Central memory CD8-positive, alpha-beta T cell (primary cell): ENCODE measurements around the gene CORO7.
"Not testable (repeated sequence)": the region's sequence is repeated elsewhere in the genome, so short reads cannot be mapped to it uniquely, and the experiment has no call there.

ENCODE experiments used
- ATAC-seq: fragments of 150-1000 bp; cut with Tn5 transposase; replicated peaks from 2 replicates; pipeline ENCODE4 v1.10.0; 2022; ENCODE audit warnings: mild to moderate bottlenecking, moderate FRiP score, moderate number of reproducible peaks; ENCODE audit not compliant: poor library complexity, severe bottlenecking; ENCODE audit errors: extremely low read depth
- DNase-seq, 2 donors: peaks; one replicate each; pipeline ENCODE4 v3.0.0; 2021; ENCODE audit warnings: low spot score in 2 of 2
- H3K27ac Mint-ChIP-seq: one replicate; pipeline ENCODE4 v1.8.0; 2022; ENCODE audit warnings: low read depth, mild to moderate bottlenecking, moderate library complexity, mixed read lengths
- H3K27me3 Mint-ChIP-seq: one replicate; pipeline ENCODE4 v1.8.0; 2022; ENCODE audit warnings: mixed read lengths
- H3K36me3 Mint-ChIP-seq: one replicate; pipeline ENCODE4 v1.8.0; 2022; ENCODE audit warnings: mild to moderate bottlenecking, moderate library complexity, mixed read lengths; ENCODE audit not compliant: insufficient read depth
- H3K4me1 Mint-ChIP-seq: one replicate; pipeline ENCODE4 v1.8.0; 2022; ENCODE audit warnings: mixed read lengths
- H3K4me3 Mint-ChIP-seq: one replicate; pipeline ENCODE4 v1.8.0; 2022; ENCODE audit warnings: mild to moderate bottlenecking, moderate library complexity, mixed read lengths
- H3K9me3 Mint-ChIP-seq: one replicate; pipeline ENCODE4 v1.8.0; 2022; ENCODE audit warnings: mixed read lengths

Gene CORO7

DNA sequence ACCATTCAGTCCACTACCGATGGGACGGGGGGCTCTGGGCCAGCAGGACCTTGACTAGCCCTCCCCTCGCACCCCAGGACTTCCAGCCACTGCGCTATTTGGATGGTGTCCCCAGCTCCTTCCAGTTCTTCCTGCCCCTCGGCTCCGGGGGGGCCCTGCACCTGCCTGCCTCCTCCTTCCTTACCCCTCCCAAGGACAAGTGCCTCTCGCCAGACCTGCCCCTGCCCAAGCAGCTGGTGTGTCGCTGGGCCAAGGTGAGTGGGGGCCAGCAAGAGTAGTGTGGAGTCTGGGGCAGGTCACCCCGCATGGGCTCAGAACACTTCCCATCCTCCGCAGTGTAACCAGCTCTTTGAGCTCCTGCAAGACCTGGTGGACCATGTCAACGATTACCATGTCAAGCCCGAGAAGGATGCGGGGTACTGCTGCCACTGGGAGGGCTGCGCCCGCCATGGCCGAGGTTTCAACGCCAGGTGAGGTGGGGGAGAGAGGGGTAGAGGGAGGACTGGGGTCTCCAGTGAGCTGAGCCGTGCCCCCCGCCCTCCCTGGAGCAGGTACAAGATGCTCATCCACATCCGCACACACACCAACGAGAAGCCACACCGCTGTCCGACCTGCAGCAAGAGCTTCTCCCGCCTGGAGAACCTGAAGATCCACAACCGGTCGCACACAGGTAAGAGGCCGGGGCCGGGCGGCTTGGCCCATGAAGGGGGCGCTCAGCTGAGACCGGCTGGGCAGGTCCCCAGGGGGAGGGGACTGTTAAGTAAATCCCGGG is 81.5 kb downstream of the CORO7 start:
- no peak overlapping the region for H3K4me3 Mint-ChIP-seq
- H3K27ac Mint-ChIP-seq = no peak overlapping the region
- no peaks in the 10 kb centered on the region for H3K4me1 Mint-ChIP-seq
- H3K36me3 Mint-ChIP-seq = peaks cover 3% of the 10 kb centered on the region
- no peaks in the 10 kb centered on the region for H3K27me3 Mint-ChIP-seq
- ATAC-seq (no peak), DNase-seq (no peak)
- H3K9me3 Mint-ChIP-seq = no peaks in the 10 kb centered on the region

DNA sequence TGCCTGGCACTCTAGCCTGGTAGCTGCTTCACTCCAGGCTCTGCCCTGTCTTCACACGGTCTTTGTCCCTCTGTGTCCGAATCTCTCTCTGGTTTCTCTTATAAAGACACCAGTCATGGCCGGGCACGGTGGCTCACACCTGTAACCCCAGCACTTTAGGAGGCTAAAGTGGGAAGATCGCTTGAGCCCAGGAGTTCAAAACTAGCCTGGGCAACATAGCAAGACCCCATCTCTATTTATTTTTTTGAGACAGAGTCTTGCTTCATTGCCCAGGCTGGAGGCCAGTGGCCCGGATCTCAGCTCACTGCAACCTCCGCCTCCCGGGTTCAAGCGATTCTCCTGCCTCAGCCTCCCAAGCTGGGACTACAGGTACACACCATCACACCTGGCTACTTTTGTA is 82.7 kb downstream of the CORO7 start:
- not testable (repeated sequence) for DNase-seq, H3K36me3 Mint-ChIP-seq, H3K9me3 Mint-ChIP-seq, H3K27me3 Mint-ChIP-seq, H3K27ac Mint-ChIP-seq, H3K4me3 Mint-ChIP-seq, H3K4me1 Mint-ChIP-seq, ATAC-seq

DNA sequence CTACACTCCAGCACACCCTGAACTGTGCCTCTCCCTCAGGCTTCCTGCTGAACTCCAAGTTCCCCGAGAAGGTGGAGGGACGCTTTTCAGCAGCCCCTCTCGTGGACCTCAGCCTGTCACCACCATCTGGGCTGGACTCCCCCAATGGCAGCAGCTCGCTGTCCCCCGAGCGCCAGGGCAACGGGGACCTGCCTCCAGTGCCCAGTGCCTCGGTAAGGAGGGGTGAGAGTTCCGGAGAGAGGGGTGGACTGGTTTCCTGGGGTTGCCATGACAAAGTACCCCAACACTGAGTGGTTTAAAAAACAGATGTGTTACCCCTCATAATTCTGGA is 83.1 kb downstream of the CORO7 start:
- no peak for ATAC-seq
- H3K27ac Mint-ChIP-seq = no peak overlapping the region
- peaks cover 3% of the 10 kb centered on the region for H3K36me3 Mint-ChIP-seq
- H3K9me3 Mint-ChIP-seq = no peaks in the 10 kb centered on the region
- H3K4me3 Mint-ChIP-seq = no peak overlapping the region
- H3K4me1 Mint-ChIP-seq = no peaks in the 10 kb centered on the region
- DNase-seq = no peak
- H3K27me3 Mint-ChIP-seq = no peaks in the 10 kb centered on the region

DNA sequence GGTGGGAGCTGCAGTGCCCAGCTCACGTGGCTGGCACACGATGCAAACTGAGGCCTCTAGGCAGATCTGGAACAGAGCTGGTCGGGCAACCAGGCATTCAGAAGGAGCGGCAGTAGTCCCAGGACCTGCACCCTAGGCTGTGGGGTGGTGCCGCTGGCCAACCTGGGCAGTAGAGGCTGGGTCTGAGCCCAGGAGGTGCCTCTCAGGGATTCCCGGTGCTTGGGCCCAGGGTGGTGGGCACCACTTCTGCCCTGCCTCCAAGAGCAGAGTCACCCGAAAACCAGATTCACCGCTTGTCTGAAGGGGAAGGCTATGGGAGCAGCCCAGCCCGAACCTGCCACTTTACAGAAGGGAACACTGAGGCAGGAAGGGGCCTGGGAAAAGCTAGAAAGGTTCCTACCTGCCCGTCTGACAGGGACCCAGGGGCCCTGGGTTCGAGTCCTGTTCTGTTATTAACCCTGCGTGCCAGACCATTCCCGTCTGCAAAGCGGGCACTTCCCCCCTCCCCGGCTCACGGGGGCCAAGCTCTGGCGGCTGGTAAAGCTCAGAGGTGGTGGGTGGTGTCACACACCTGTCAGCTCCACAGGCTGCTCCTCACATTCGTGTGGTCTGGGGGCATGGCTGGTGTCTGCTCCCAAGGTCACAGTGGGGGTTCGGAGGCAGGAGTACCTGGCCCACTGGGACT is 83.6 kb downstream of the CORO7 start:
- DNase-seq (no peak), ATAC-seq (no peak)
- no peaks in the 10 kb centered on the region for H3K4me1 Mint-ChIP-seq
- H3K36me3 Mint-ChIP-seq = peaks cover 3% of the 10 kb centered on the region
- H3K9me3 Mint-ChIP-seq = no peaks in the 10 kb centered on the region
- H3K27me3 Mint-ChIP-seq = no peaks in the 10 kb centered on the region
- no peak overlapping the region for H3K4me3 Mint-ChIP-seq
- H3K27ac Mint-ChIP-seq = no peak overlapping the region

DNA sequence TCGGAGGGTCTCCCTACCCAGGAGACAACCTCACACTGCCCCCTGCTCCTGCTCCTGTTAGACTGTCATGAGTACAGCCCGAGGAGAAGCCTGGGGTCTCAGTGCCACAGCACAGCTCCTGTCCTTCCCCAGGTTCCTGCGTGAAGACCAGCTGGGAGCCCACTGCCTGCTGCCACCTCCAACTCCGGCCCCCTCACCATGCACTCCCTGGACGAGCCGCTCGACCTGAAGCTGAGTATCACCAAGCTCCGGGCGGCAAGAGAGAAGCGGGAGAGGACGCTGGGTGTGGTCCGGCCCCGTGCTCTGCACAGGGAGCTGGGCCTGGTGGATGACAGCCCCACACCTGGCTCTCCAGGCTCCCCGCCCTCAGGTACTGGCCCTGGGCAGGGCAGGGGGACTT is 84.3 kb downstream of the CORO7 start:
- Mint-ChIP-seq H3K9me3 (no peaks in the 10 kb centered on the region), H3K27ac (no peak overlapping the region)

DNA sequence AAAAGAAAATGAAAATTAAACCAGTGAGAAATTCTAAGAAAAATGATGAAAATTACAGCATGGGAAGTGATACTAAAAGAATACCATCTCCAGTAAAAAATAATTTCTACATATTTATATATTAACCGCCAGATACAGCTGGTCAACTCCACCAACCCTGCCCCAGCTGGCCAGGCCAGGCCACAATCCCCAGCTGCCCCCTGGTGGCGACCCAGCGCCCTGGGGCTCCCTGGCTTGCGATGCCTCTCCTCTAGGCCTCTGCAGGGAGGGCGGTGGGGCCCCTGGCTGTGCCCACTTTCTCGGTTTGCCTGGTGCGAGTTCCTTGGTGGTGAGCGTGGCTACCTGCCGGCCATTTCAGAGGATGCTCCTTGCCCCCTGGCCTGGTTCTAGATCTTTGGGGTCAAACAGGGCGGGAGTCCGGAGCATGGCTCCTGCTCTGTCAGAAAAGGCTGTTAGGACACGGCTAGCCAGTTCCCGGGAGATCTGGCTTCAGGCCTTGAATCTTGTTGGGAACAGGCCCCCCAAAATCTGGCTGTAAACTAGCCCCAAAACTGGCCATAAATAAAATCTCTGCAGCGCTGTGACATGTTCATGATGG is 86.0 kb downstream of the CORO7 start:
- Mint-ChIP-seq H3K4me1 (no peaks in the 10 kb centered on the region), H3K9me3 (no peaks in the 10 kb centered on the region), H3K4me3 (no peak overlapping the region), H3K27ac (no peak overlapping the region), H3K27me3 (no peaks in the 10 kb centered on the region), H3K36me3 (no peaks in the 10 kb centered on the region)
- no peak for ATAC-seq
- DNase-seq = peak; percentile 51 to 59

More for the DNA sequence above, 84.3 kb downstream of the CORO7 start:
- Mint-ChIP-seq H3K36me3 (peaks cover 3% of the 10 kb centered on the region), H3K4me3 (no peak overlapping the region), H3K27me3 (no peaks in the 10 kb centered on the region), H3K4me1 (no peaks in the 10 kb centered on the region)
- DNase-seq = no peak
- ATAC-seq = no peak

DNA sequence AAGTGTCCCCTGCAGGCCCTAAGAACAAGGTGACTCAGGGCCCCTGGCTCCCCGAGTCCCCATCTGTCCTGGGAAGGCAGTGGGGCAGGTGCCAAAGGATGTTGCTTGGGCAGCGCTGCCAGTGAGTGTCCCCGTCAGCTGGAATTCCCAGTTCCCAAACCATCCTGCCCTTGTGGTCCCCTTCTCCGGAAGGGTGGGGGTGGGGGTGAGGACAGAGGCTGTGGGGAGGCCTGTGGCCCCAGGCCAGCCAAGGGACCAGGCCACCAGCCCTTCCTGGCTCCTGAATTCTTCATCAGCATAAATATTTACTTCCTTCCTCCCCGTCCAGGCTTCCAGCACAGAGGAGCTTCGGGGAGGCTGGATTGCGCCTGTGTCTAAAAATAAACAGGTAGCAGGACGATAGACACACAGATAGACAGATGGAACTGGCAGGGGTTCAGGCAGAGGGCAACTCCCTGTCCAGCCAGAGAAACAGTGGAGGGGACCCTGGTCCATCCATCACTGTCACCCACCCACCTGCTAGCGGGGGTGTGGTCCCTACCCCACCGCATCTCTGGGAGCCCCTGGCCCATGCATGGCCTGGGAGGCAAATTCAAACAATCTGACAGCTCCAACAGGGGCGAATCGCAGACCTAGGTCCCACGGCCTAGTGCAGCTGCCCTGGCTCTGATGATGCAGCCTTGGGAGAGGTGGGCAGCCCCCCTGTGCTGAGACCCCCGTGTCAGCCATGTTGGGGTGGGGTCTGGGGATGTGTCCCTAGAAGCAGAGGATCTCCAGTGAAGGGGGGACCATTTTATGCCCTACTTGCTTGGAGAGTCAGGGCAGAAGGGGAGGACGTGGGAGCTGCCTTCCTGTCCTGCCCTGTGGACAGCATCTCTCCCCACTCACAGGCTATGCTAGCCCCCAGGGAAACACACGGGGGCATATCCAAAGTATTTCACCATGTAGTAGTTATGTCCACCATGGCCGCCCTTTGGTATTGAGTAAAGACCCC is 87.3 kb downstream of the CORO7 start:
- H3K9me3 Mint-ChIP-seq = no peaks in the 10 kb centered on the region
- H3K36me3 Mint-ChIP-seq = no peaks in the 10 kb centered on the region
- no peak for DNase-seq
- H3K4me3 Mint-ChIP-seq = no peak overlapping the region
- no peaks in the 10 kb centered on the region for H3K27me3 Mint-ChIP-seq
- no peak for ATAC-seq
- no peak overlapping the region for H3K27ac Mint-ChIP-seq
- no peaks in the 10 kb centered on the region for H3K4me1 Mint-ChIP-seq

DNA sequence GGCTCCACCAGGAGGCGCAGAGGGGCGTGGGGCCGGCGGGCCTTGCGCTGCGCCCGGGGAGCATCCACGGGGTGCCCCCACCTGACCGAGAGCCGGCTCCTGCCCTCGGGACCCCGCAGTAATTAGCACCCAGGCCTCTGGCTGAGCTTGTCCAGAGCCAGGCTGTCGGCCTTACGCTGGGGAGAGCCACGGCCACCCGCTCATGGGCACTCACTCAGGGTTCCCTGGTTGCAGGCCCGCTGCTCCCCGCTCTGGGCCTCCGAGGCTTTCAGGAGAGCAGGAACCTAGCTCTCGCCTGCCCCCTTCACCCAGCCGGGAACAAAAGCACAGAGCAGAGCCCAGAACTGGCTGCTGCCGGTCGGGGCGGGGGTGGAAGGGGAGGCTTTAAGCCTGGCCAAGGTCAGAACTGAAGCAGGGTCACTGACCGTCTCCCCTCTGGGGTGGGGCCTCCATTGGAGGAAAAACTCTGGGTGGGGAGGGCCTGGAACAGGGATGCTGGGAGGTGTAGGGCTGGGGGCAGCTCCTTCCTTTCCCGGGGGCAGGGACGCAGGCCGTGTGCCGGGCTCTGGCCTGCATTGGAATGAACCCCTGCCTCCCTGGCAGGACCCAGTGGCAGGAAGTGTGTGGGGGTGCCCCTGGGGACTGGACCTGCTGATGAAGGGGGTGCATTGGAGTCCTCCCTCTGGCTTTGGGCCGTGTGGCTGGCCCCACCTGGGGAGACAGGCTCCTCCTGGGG is 88.2 kb downstream of the CORO7 start:
- H3K4me3 Mint-ChIP-seq = peak overlapping the region; percentile 65
- no peaks in the 10 kb centered on the region for H3K9me3 Mint-ChIP-seq
- ATAC-seq = peak; percentile 59
- no peaks in the 10 kb centered on the region for H3K4me1 Mint-ChIP-seq
- H3K27ac Mint-ChIP-seq = no peak overlapping the region
- DNase-seq = peak in 1 of 2 donors; percentile 24
- H3K36me3 Mint-ChIP-seq = no peaks in the 10 kb centered on the region
- H3K27me3 Mint-ChIP-seq = no peaks in the 10 kb centered on the region

DNA sequence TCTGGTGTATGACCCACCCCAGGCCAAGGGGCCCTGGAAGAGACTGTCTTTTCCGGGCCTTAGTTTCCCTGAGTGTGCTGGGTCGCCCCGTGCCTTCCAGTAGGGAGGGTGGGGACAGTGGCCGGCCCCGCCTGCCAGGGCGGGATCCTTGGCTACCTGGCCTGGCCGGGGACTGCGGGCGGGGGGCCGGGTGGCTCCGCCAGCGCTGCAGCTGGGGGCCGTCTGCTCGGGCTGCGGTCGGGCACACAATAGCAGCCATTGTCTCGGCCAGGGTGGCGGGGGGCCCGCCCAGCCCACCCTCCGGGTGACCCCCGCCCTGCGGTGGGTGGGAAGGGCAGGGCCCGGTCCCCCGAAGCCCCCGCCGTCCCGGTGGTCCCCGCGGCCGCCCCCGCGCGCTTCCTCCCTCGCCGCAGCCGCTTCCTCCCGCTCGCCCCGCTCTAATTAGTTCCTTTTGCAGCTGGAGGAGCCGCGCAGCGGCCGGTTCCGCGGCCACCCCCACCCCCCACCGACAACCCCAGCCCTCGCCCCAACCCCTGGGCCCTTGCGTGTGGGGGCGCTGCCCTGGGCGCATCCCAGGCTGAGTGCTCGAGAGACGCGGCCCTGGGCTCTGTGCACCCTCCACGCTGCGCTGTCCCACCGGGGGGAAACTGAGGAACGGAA is 88.9 kb downstream of the CORO7 start:
- no peaks in the 10 kb centered on the region for H3K9me3 Mint-ChIP-seq
- no peak overlapping the region for H3K27ac Mint-ChIP-seq
- no peaks in the 10 kb centered on the region for H3K36me3 Mint-ChIP-seq
- DNase-seq (no peak), ATAC-seq (peak; percentile 11)
- H3K27me3 Mint-ChIP-seq = no peaks in the 10 kb centered on the region
- H3K4me3 Mint-ChIP-seq = peak overlapping the region; percentile 65
- no peaks in the 10 kb centered on the region for H3K4me1 Mint-ChIP-seq

DNA sequence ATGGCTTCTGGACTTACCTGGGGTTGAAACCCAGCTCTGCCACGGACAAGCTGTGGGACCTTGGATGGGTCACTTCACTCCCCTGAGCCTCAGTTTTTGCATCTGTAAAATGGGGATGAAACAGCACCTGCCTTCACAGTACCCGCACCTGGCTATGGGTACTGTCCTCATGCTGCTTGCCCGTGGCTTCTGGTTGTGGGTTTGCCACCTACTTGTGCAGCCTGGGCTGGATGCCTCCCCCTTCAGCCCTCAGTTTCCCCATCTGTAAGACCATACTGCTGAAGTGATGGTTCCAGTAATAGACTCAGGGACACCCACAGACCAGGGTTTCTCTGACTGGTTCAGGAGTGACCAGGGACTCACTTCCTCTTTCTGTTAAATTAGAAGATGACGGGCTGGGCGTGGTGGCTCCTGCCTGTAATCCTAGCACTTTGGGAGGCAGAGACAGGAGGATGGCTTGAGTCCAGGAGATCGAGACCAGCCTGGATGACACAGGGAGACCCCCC is 91.1 kb downstream of the CORO7 start:
- no peaks in the 10 kb centered on the region for H3K4me1 Mint-ChIP-seq
- no peak overlapping the region for H3K4me3 Mint-ChIP-seq
- H3K36me3 Mint-ChIP-seq = no peaks in the 10 kb centered on the region
- no peaks in the 10 kb centered on the region for H3K9me3 Mint-ChIP-seq
- DNase-seq = no peak
- ATAC-seq = no peak
- no peaks in the 10 kb centered on the region for H3K27me3 Mint-ChIP-seq
- H3K27ac Mint-ChIP-seq = no peak overlapping the region

DNA sequence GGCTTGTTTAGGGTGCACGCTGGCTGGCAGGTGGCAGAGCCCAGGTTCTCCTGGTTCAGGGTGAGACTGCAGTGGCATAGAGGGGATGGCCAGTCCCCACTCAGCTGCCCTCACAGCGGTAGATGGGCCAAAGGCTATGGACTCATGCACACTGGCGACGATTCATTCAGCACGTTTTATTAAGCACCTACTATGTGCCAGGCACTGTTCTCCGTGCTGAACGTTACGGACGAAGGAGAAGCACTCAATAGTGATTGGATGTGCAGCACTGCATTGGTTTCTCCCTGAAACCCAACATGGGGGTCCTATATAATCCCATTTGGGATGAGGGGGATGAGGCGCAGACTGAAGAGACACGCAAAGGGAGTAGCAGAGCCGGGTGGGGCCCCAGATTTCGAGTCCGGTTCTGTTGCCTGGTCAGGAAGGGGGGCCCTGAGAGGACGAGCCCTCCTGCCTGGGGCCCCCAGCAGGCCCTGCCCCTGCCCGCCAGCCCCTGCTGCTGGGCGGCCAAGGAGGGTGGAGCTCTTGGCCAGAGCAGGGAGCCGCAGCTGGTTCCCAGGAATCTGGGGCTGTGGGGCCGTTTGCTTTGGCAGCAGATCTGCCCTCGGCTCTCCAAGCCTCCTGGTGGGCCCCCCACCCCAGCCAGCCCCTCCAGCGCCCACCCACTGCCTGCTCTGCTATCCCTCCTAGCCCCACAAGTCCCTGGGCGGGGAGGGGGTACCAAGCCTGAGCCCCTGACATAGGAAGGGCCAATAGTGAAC is 91.7 kb downstream of the CORO7 start:
- DNase-seq = no peak
- Mint-ChIP-seq H3K36me3 (no peaks in the 10 kb centered on the region), H3K27ac (no peak overlapping the region), H3K4me3 (no peak overlapping the region), H3K4me1 (peaks cover under 1% of the 10 kb centered on the region), H3K27me3 (no peaks in the 10 kb centered on the region), H3K9me3 (no peaks in the 10 kb centered on the region)
- no peak for ATAC-seq
